Upper lobe of right lung (tissue), 1 donor: ENCODE measurements around the gene TMEM161B. TPM values are rescaled to one million over a fixed set of nuclear protein-coding genes. Genes with fewer than 3 reads are reported as not detected.

ENCODE experiments used
- ATAC-seq: fragments of 200-7000 bp; cut with Tn5 transposase; one replicate; pipeline ENCODE4 v1.9.1; 2020; ENCODE audit warnings: mild to moderate bottlenecking, moderate library complexity
- DNase-seq: peaks from one replicate; pipeline ENCODE4 v3.0.0-alpha.2; 2020
- H3K27ac ChIP-seq: fragments of 200-600 bp; one replicate; pipeline ENCODE4 v1.8.0; 2022
- H3K27me3 ChIP-seq: fragments of 200-600 bp; one replicate; pipeline ENCODE4 v1.8.0; 2022; ENCODE audit warnings: mild to moderate bottlenecking
- H3K36me3 ChIP-seq: fragments of 200-600 bp; one replicate; pipeline ENCODE4 v1.8.0; 2022
- H3K4me1 ChIP-seq: fragments of 200-600 bp; one replicate; pipeline ENCODE4 v1.8.0; 2022
- H3K4me3 ChIP-seq: fragments of 200-600 bp; one replicate; pipeline ENCODE4 v1.8.0; 2022; ENCODE audit warnings: mild to moderate bottlenecking
- H3K9me3 ChIP-seq: fragments of 200-600 bp; one replicate; pipeline ENCODE4 v1.8.0; 2022
- CTCF ChIP-seq: fragments of 200-600 bp; IDR thresholded peaks from one replicate; pipeline ENCODE4 v1.8.0; 2022; ENCODE audit warnings: antibody characterized with exemption
- intact Hi-C: fragments of 100-400 bp; cut with DNase I; formaldehyde crosslinking; loops from one replicate; pipeline ENCODE4 v1.11.0; 2022
- total RNA-seq: library from RNA; stranded (reverse); fragmentation: NEBNext Ultra II Directional; extraction: Animal tissue kit (Norgen Biotek cat#: 25700); gene quantifications from one replicate; pipeline ENCODE4 v1.2.1, GENCODE V29; 2021
- donor health status: DM: no; HTN: yes; CAD: no; lungs with severe emphysema.

TMEM161B gene
- total RNA-seq, 1 donor from 2014 or later = 23.5 TPM

GRCh38 chr5:88256872-88257271 is 11.8 kb downstream of the TMEM161B start:
- TF ChIP-seq CTCF = no peak
- ATAC-seq (no peak), DNase-seq (no peak)
- intact Hi-C loops = no loop called here
- no peak overlapping the region for H3K4me3 ChIP-seq
- no peaks in the 10 kb centered on the region for H3K27me3 ChIP-seq
- no peaks in the 10 kb centered on the region for H3K4me1 ChIP-seq
- no peaks in the 10 kb centered on the region for H3K9me3 ChIP-seq
- H3K36me3 ChIP-seq = no peaks in the 10 kb centered on the region
- H3K27ac ChIP-seq = no peak overlapping the region

GRCh38 chr5:88256037-88256436 is 12.6 kb downstream of the TMEM161B start:
- no peak for TF ChIP-seq CTCF
- no peak for DNase-seq
- ATAC-seq = no peak
- Histone ChIP-seq H3K4me3 (no peak overlapping the region), H3K36me3 (no peaks in the 10 kb centered on the region), H3K4me1 (no peaks in the 10 kb centered on the region), H3K27ac (no peak overlapping the region), H3K27me3 (no peaks in the 10 kb centered on the region), H3K9me3 (no peaks in the 10 kb centered on the region)
- intact Hi-C loops = no loop called here

GRCh38 chr5:88254320-88254719 is 14.3 kb downstream of the TMEM161B start:
- Histone ChIP-seq H3K27me3 (no peaks in the 10 kb centered on the region), H3K9me3 (no peaks in the 10 kb centered on the region), H3K27ac (no peak overlapping the region), H3K4me1 (no peaks in the 10 kb centered on the region), H3K4me3 (no peak overlapping the region), H3K36me3 (no peaks in the 10 kb centered on the region)
- intact Hi-C loops = no loop called here
- no peak for DNase-seq
- ATAC-seq = no peak
- TF ChIP-seq CTCF = no peak

- ATAC-seq (peak; percentile 74), DNase-seq (no peak)
- Histone ChIP-seq H3K4me1 (no peaks in the 10 kb centered on the region), H3K9me3 (no peaks in the 10 kb centered on the region), H3K27ac (no peak overlapping the region), H3K36me3 (no peaks in the 10 kb centered on the region), H3K27me3 (no peaks in the 10 kb centered on the region), H3K4me3 (no peak overlapping the region)
- no peak for TF ChIP-seq CTCF
- intact Hi-C loops = no loop called here
Measured at GRCh38 chr5:88251048-88251711, 17.5 kb downstream of the TMEM161B start.

GRCh38 chr5:88250010-88250409 is 18.6 kb downstream of the TMEM161B start:
- TF ChIP-seq CTCF = no peak
- no peak for ATAC-seq
- no peaks in the 10 kb centered on the region for H3K4me1 ChIP-seq
- H3K9me3 ChIP-seq = no peaks in the 10 kb centered on the region
- intact Hi-C loops = no loop called here
- H3K27me3 ChIP-seq = no peaks in the 10 kb centered on the region
- H3K4me3 ChIP-seq = no peak overlapping the region
- H3K27ac ChIP-seq = no peak overlapping the region
- DNase-seq = no peak
- H3K36me3 ChIP-seq = no peaks in the 10 kb centered on the region
